Measurements from ENCODE around the gene STAM. TPM values are rescaled to one million over a fixed set of nuclear protein-coding genes. Genes with fewer than 3 reads are reported as not detected.

Gene STAM
- total and polyA plus RNA-seq, 10 of the 15 experiments (the other 5 are each of a cell fraction or from before 2014, with no cell fraction given) = 8.8 to 15.9 (median 14.4) TPM

DNA sequence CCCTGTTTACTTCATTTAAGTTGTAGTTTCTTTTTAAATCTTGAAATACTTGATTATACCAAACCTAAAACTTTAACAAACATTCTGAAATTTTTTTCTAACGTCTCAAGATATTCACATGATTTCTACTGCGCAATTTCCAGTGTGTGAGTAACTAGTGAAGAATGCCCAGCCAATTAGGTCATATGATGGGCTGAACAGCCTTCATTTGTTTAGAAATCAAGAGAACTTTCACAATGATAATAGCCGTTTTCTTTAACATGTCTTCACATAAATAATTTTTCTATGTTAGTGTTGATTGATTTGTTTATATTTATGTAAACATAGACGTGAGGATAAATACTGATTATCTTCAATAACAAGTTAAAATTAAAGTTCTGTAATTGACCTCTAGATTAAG, 21.8 kb downstream of the STAM start:
- DNase-seq (ENCODE audit: low read depth, low spot score) (no peak), ATAC-seq (no peak), FAIRE-seq (peak; percentile 41)
- ChIA-PET SMC1A (ENCODE audit: uncharacterized antibody, unreplicated experiment) (interaction anchor here (0.6 kb wide), 1 partner anchor 40 kb away, joined by 3 read pairs; no protein-coding TSS in a partner anchor), CTCF (no interaction called here), POLR2A (no interaction called here), RAD21 (ENCODE audit: unreplicated experiment) (no interaction called here)
- WGBS (ENCODE audit: insufficient coverage, insufficient replicate concordance, low lambda C conversion rate, missing lambda C conversion rate) = 72% methylated on average over 4 of the region's 4 CpGs
- BruUV-seq (replicated peaks) = no TSS peak
- TF ChIP-seq TCF3 (IDR thresholded peaks at IDR 0.05; ENCODE audit: borderline replicate concordance, insufficient read depth, low read depth, low read length) (no peak), PAX8 (IDR thresholded peaks at IDR 0.05) (no peak), LARP7 (IDR thresholded peaks at IDR 0.05) (no peak)
- H3K4me2 ChIP-seq (ENCODE audit: control insufficient read depth, insufficient read depth) = no peak overlapping the region
- no peak overlapping the region for H3K27ac ChIP-seq (ENCODE audit: control insufficient read depth, insufficient read depth)
- H2AFZ ChIP-seq (ENCODE audit: control insufficient read depth, low read depth, low read length) = no peak overlapping the region
- peaks cover 23% of the 10 kb centered on the region for H3K79me2 ChIP-seq (ENCODE audit: control insufficient read depth, insufficient read depth, low read length)
- in situ Hi-C loops (cut with MboI) (no loop called here), intact Hi-C loops (cut with micrococcal nuclease; ENCODE audit: unreplicated experiment) (no loop called here)
- H4K20me1 ChIP-seq (ENCODE audit: control insufficient read depth, insufficient read depth) = no peaks in the 10 kb centered on the region
- H3K27me3 ChIP-seq (replicated peaks in 1 of 2; ENCODE audit: control insufficient read depth in 2 of 2, insufficient read depth in 2 of 2, low read length in 1 of 2) = no peaks in the 10 kb centered on the region
- no peak overlapping the region for H3K4me3 ChIP-seq
- H3K36me3 ChIP-seq (ENCODE audit: control insufficient read depth in 2 of 2, insufficient read depth in 2 of 2, low read length in 1 of 2) = peaks cover 2 to 5% of the 10 kb centered on the region in 2 experiments; a peak in 1 of 4 replicates
- no peak overlapping the region for H3K9ac ChIP-seq (ENCODE audit: control insufficient read depth, insufficient read depth, low read length)
- no peaks in the 10 kb centered on the region for H3K9me3 ChIP-seq (replicated peaks; ENCODE audit: control insufficient read depth, insufficient read depth, low read length)
- peaks cover 12% of the 10 kb centered on the region for H3K4me1 ChIP-seq (ENCODE audit: control insufficient read depth, insufficient read depth, low read length)

DNA sequence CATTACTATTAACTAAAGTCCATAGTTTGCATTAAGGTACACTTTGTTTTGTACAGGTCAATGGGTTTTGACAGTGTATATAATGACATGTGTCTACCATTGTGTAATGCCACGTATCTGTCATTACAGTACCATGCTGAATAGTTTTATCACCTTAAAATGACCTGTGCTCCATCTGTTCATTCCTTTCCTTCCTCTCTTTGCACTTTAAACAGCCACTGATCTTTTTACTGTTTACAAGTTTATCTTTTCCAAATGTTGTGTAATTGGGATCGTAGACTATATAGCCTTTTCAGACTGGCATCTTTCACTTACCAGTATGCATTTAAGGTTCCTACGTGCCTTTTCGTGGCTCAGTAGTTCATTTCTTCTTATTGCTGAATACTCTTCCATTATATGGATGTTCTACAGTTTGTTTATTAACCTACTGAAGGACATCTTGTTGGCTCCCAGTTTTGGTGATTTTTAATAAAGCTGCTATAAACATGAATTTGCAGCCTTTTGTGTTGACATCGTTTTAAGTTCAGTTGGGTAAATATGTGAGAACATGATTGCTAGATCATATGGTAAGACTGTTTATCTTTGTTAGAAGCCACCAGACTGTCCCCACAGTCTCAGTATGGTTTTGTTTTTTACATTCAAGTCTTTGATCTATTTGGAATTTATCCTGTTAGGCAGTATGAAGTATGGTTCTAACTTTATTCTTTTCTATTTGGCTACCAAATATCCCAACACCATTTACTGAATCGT, 24.7 kb downstream of the STAM start:
- no peak overlapping the region for H3K4me3 ChIP-seq
- H3K4me1 ChIP-seq (ENCODE audit: control insufficient read depth, insufficient read depth, low read length) = peaks cover 12% of the 10 kb centered on the region
- in situ Hi-C loops (cut with MboI) (no loop called here), intact Hi-C loops (cut with micrococcal nuclease; ENCODE audit: unreplicated experiment) (no loop called here)
- no peaks in the 10 kb centered on the region for H4K20me1 ChIP-seq (ENCODE audit: control insufficient read depth, insufficient read depth)
- H3K79me2 ChIP-seq (ENCODE audit: control insufficient read depth, insufficient read depth, low read length) = peaks cover 27% of the 10 kb centered on the region
- ChIA-PET SMC1A (ENCODE audit: uncharacterized antibody, unreplicated experiment) (interaction anchor here (1.0 to 1.5 kb wide), 3 partner anchors 11 to 24 kb away, joined by 3 to 8 read pairs (median 4); partner anchors contain the start of gene STAM), CTCF (no interaction called here), POLR2A (interaction anchor here (1.4 kb wide), 2 partner anchors 9 to 22 kb away, joined by 4 to 5 read pairs; no protein-coding TSS in a partner anchor), RAD21 (ENCODE audit: unreplicated experiment) (interaction anchor here (1.1 kb wide), 2 partner anchors 16 to 24 kb away, joined by 3 read pairs; partner anchors contain the start of gene STAM)
- no peaks in the 10 kb centered on the region for H3K9me3 ChIP-seq (replicated peaks; ENCODE audit: control insufficient read depth, insufficient read depth, low read length)
- peak overlapping the region; percentile 62 for H3K27ac ChIP-seq (ENCODE audit: control insufficient read depth, insufficient read depth)
- no peaks in the 10 kb centered on the region for H3K36me3 ChIP-seq (ENCODE audit: control insufficient read depth in 2 of 2, insufficient read depth in 2 of 2, low read length in 1 of 2)
- ATAC-seq (peak; percentile 67), FAIRE-seq (peak; percentile 71), DNase-seq (ENCODE audit: low read depth, low spot score) (no peak)
- no peak overlapping the region; the same call in 1 of the 2 replicates for H2AFZ ChIP-seq (ENCODE audit: control insufficient read depth, low read depth, low read length)
- TF ChIP-seq GABPA (IDR thresholded peaks at IDR 0.05; ENCODE audit: low read depth) = no peak
- TF ChIP-seq, protein P1, sequence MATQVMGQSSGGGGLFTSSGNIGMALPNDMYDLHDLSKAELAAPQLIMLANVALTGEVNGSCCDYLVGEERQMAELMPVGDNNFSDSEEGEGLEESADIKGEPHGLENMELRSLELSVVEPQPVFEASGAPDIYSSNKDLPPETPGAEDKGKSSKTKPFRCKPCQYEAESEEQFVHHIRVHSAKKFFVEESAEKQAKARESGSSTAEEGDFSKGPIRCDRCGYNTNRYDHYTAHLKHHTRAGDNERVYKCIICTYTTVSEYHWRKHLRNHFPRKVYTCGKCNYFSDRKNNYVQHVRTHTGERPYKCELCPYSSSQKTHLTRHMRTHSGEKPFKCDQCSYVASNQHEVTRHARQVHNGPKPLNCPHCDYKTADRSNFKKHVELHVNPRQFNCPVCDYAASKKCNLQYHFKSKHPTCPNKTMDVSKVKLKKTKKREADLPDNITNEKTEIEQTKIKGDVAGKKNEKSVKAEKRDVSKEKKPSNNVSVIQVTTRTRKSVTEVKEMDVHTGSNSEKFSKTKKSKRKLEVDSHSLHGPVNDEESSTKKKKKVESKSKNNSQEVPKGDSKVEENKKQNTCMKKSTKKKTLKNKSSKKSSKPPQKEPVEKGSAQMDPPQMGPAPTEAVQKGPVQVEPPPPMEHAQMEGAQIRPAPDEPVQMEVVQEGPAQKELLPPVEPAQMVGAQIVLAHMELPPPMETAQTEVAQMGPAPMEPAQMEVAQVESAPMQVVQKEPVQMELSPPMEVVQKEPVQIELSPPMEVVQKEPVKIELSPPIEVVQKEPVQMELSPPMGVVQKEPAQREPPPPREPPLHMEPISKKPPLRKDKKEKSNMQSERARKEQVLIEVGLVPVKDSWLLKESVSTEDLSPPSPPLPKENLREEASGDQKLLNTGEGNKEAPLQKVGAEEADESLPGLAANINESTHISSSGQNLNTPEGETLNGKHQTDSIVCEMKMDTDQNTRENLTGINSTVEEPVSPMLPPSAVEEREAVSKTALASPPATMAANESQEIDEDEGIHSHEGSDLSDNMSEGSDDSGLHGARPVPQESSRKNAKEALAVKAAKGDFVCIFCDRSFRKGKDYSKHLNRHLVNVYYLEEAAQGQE (IDR thresholded peaks at IDR 0.05; ENCODE audit: low read depth, low read length) = no peak
- TF ChIP-seq TBL1XR1 (IDR thresholded peaks at IDR 0.05; ENCODE audit: low read depth, low read length) = 0 out of 2 replicates have a peak, but pooled peaks have one; percentile 5
- TF ChIP-seq, protein P2, sequence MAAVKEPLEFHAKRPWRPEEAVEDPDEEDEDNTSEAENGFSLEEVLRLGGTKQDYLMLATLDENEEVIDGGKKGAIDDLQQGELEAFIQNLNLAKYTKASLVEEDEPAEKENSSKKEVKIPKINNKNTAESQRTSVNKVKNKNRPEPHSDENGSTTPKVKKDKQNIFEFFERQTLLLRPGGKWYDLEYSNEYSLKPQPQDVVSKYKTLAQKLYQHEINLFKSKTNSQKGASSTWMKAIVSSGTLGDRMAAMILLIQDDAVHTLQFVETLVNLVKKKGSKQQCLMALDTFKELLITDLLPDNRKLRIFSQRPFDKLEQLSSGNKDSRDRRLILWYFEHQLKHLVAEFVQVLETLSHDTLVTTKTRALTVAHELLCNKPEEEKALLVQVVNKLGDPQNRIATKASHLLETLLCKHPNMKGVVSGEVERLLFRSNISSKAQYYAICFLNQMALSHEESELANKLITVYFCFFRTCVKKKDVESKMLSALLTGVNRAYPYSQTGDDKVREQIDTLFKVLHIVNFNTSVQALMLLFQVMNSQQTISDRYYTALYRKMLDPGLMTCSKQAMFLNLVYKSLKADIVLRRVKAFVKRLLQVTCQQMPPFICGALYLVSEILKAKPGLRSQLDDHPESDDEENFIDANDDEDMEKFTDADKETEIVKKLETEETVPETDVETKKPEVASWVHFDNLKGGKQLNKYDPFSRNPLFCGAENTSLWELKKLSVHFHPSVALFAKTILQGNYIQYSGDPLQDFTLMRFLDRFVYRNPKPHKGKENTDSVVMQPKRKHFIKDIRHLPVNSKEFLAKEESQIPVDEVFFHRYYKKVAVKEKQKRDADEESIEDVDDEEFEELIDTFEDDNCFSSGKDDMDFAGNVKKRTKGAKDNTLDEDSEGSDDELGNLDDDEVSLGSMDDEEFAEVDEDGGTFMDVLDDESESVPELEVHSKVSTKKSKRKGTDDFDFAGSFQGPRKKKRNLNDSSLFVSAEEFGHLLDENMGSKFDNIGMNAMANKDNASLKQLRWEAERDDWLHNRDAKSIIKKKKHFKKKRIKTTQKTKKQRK (IDR thresholded peaks at IDR 0.05; ENCODE audit: low read depth, low read length) = no peak
- H3K27me3 ChIP-seq (replicated peaks in 1 of 2; ENCODE audit: control insufficient read depth in 2 of 2, insufficient read depth in 2 of 2, low read length in 1 of 2) = no peaks in the 10 kb centered on the region
- H3K9ac ChIP-seq (ENCODE audit: control insufficient read depth, insufficient read depth, low read length) = peak overlapping the region; percentile 20; the same call in 1 of the 2 replicates
- BruUV-seq (replicated peaks) = no TSS peak
- WGBS (ENCODE audit: insufficient coverage, insufficient replicate concordance, low lambda C conversion rate, missing lambda C conversion rate) = 63% methylated on average over 6 of the region's 6 CpGs
- H3K4me2 ChIP-seq (ENCODE audit: control insufficient read depth, insufficient read depth) = peak overlapping the region; percentile 62
